GM21723 (cell line): Measurements from ENCODE around the gene ELAPOR1.

Source experiments
- ATAC-seq: cut with Tn5 transposase; IDR thresholded peaks from one replicate; pipeline ENCODE4 v1.9.1; 2021; ENCODE audit warnings: mild to moderate bottlenecking, moderate library complexity; ENCODE audit not compliant: unreplicated experiment

ELAPOR1 gene

DNA sequence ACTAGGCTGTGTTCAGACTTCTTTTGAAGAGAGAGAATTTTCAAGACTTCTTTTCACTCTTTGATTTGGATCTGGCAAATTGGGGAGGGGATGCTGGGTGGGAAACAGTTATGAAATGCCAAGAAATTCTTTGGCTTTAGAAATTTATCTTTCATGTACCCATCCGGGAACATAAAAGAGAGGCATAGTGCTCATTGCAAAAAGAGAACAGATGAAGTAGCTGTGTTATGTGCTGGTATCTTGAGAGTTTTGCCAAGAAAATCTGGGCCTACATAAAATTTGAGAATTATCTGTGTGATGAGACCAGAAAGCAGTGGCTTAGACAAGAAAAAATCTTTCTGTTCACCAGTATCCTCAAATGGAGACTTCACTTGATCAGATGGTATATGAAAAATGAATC, 19.0 kb upstream of the ELAPOR1 start:
- ATAC-seq: no peak

GRCh38 chr1:109095631-109096030, 18.3 kb upstream of the ELAPOR1 start:
- ATAC-seq: no peak

DNA sequence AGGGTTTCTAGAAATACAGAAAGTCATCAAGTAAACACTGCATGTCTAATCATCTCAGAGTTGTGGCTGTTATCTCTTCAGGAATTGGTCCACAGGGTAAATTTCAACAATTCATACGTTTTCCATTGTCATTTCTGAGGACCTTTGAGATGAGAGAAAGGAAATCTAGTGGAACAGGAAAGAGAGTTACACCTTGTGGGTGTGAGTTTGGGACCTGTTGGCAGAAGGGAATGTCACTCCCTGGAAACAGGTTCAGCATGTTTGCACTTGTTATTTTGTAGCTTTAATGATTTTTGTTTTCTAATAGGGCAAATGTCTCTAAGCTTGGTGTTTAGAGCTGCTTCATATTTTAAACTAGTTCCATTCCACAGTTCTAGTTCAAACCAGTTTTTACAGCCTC, 17.8 kb upstream of the ELAPOR1 start:
- ATAC-seq: no peak

GRCh38 chr1:109099938-109100773, 13.8 kb upstream of the ELAPOR1 start:
- peak; percentile 92 for ATAC-seq

GRCh38 chr1:109104364-109105151, 9.4 kb upstream of the ELAPOR1 start:
- no peak for ATAC-seq

DNA sequence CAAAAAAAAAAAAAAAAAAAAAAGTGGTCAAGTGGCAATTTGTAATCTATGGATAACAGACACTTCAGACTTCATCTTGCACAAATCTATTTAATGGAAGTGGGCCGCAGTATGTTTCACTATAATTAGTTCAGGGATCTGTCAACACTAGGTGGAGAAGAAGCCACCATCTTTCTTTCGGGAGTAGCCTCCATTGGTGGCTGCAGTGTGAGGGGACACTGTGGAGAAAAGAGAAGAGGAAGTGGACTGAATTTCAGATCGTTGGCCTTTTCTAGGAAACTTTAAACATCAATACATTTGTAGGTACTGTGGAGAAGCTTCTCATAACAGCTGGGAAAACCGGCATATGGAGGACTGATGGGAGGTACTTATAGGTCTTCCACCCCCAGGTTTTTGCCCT, 8.0 kb upstream of the ELAPOR1 start:
- no peak for ATAC-seq

DNA sequence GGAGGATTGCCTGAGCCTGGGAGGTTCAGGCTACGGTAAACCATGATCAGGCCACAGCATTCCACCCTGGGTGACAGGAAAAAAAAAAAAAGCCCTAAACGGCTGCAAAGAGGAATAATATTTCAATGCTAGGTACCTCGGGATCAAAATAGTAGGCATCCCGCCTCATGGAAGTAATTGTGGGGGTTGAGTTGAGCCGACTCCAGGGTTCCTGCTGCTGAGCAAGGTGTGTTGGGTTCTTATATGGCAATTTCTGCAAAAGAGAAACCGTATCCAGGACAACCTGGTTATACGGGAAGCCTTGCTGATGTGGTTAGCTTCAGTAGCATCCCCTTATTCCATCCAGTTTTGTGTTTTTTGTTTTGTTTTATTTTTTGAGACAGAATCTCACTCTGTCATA, 6.1 kb upstream of the ELAPOR1 start:
- ATAC-seq: no peak

- no peak for ATAC-seq
Measured at GRCh38 chr1:109109906-109110305, 4.0 kb upstream of the ELAPOR1 start.

DNA sequence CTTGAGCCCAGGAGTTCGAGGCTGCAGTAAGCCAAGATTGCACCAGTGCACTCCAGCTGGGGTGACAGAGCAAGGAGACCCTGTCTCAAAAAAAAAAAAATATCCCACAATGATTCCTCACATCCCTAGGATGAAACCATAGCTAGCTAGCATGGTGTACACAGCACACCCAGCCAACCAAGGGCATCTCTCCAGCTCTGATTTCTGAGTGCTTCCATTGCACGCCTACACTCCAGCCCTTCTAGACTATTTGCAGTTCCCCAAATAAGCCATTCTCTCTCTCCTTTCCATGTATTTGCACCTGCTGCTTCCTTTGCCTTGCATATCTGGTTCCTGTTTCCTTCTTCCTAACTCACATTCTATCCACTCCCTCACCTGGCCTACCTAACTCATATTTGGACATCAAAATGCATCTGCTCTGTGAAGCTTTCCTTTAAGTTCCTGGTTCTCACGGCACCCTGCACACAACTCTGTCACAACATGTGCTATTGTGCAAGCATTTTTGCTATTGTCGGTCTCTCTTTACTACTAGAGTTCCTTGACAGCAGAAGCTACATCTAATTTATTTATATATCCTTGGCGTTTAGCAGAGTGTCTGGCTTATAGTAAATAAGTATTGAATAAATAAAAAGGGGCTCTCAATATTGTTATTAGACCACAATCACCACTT, 2.4 kb upstream of the ELAPOR1 start:
- no peak for ATAC-seq

- no peak for ATAC-seq
Measured at GRCh38 chr1:109112056-109112651, 1.8 kb upstream of the ELAPOR1 start.

DNA sequence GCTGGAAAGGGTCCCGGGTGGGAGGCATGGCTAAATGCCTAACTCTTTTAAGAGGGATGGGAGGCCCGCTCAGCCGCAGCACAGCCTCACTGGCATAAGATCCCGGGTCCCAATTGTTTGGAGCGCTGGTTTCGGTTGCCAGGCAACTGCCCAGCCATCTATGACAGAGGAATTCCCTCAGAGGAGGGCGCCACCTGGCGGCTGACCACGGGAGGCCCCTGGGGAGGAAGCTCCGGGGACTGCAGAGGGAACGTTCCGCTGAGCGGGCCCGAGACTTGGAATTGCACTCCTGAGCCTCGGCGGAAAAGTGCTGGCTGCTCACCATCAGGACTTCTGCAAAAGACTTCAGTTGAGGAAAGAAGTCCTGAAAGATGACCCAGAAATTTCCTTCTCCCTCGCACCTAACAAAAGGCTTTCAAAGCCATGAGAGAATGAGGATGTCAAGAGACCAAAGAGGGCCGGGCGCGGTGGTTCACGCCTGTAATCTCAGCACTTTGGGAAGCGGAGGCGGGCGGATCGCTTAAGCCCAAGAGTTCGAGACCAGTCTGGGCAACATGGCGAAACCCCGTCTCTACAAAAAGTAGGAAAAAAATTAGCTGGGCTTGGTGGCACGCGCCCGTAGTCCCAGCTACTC, 1.1 kb upstream of the ELAPOR1 start:
- peak; percentile 87 for ATAC-seq

GRCh38 chr1:109114342-109114674, 393 bp downstream of the ELAPOR1 start:
- no peak for ATAC-seq

DNA sequence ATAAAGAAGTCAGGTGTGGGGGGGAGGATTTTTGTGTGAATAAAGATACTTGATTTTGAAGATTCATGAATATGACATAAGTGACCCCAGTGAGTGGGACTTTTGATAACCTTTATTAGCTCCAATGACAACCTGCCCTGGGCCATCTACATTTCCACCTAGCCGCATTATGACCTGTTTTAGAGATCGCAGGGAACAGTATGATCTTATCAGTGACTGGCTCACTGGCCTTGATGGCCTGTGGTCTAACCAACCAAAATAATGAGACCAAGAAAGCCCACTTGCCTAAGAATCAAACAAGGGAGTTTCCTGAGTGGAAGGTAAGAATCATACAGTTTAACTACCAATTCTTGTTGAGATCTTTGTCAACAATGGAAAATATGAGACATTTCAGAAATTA, 1.8 kb downstream of the ELAPOR1 start:
- ATAC-seq: no peak

DNA sequence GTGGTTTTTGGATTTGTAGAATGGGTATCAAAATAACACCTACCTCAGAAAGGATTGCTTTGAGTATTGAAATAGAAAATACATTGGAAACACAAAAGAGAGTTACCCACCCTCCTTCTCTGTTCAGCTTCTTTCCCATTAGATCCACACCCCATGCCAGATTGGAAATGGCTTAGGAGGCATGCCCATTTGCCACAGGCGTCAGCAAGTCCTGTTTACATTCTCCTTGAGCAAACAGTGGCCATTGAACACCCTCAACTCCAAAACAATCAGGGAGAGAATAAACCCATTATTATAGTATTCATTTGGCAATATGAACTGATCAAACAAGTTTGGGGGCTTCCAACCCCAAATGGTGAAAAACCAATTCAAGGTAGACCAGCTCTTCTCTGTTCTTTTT, 2.4 kb downstream of the ELAPOR1 start:
- ATAC-seq: no peak

- ATAC-seq: no peak
Measured at GRCh38 chr1:109118089-109118488, 4.2 kb downstream of the ELAPOR1 start.

DNA sequence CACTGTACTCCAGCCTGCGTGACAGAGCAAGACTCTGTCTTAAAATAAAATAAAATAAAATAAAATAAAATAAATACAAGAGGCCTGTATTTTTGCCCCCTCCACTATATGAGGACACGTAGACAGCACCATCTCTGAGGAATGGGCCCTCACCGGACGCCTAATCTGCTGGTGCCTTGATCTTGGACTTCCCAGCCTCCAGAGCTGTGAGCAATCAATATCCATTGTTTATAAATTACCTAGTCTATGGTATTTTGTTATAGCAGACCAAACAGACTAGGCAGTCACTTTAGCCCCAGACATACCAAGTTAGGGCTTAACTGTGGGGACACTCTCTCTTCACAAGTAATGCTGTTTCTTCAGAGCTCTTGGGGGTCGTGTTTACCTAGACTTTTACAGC, 6.4 kb downstream of the ELAPOR1 start:
- no peak for ATAC-seq

DNA sequence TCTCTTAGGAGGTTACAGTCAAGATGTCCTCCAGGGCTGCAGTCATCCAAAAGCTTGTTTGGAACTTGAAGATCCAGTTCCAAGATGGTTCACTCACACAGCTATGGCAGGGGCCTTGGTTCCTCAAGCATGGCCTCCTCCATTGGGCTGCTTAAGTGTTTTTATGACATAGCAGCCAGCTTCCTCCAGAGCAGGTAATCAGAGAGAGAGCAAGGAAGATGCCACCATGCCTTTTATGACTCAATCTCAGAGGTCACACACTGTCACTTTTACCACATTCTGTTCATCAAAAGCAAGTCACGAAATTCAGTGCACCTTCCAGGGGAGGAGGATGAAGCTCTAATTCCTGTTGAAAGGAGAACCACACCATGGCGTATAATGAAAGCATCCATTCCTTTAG, 17.1 kb downstream of the ELAPOR1 start:
- no peak for ATAC-seq

DNA sequence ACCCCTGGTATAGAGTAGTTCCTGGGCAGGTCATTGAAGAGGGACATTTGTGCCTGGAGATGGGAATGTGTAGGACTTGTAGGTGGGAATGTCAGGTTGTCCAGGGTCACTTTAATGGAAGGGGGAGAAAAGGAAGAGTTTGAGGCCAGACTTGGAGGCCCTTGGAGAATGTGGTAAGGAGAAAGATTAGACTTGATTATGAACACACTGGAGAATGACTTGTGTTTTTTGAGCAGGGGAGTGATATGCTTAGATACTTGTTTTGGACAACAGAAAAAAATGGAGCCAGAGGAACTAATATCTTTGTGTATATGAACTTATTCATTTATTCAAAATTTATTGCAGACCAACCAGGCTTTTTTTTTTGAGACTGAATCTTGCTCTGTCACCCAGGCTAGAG, 17.9 kb downstream of the ELAPOR1 start:
- ATAC-seq: no peak

DNA sequence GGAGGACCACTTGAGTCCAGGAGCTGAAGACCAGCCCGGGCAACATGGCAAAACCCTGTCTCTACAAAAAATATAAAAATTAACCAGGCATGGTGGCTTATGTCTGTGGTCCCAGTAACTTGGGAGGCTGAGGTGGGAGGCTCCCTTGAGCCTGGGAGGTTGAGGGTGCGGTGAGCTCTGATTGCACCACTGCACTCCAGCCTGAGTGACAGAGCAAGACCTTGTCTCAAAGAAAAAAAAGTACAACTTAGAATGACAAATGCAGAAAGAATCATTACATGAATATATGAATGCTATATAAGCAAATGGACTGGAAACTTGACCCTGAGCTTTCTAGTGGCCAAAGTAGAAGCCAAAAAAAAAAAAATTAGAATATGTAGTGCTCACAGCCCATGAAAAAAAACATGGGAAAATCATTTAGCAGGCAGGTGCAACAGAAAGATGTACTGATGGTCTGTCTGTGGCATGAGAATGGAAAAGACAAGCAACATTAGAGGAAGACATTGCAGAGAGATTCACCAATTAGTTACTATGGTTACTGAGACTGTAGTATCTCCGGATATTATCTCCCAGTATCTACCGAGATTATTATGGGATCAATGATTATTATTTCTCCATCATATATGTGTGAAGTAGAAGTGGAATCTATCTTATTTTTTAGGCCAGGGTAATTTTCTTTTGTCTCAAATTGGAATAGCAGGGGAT, 19.2 kb downstream of the ELAPOR1 start:
- ATAC-seq: no peak

DNA sequence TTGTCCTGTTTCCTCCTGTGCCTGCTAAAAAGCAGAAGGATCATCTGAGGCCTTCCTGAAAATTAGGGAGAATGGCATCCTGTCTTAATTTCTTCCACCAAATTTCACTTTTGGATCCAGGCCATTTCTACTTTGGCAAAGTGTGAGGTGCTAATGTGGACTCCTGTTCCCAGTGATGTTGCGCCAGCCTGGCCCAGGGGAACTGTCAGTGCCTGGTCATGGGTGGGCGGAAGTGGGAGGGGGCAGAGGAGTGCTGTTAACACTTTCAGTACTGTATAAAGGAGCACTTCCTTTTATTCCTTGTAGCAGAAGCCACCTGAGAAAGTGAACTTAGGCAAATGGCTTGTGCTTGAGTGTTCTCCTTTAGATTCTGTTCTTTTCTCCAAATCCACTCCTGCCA, 19.9 kb downstream of the ELAPOR1 start:
- ATAC-seq: peak; percentile 54
